Measurements from ENCODE around the gene GDI1. TPM values are rescaled to one million over a fixed set of nuclear protein-coding genes. Genes with fewer than 3 reads are reported as not detected.

GDI1 gene
- total and polyA plus RNA-seq, 10 of the 15 experiments (the other 5 are each of a cell fraction or from before 2014, with no cell fraction given) = 0.92 to 102 (median 49.6) TPM

DNA sequence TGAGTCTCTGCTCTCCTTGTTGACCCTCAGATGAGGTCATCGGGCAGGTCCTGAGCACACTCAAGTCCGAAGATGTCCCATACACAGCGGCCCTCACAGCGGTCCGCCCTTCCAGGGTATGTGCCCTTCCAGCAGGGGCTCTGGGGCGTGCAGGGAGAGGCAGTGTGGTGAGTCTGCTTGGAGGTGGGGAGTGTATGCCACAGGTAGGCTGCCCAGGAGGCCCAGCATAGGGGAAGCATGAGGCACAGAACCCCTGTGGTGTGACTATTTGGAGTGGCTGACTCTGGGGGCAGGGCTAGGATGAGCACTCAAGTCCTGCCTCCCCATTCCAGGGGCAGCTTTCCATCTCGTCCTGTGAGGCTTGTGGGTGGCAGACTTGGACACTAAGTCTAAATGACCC lies 3.3 kb upstream of the GDI1 start:
- in situ Hi-C loops (cut with MboI) (no loop called here), intact Hi-C loops (cut with micrococcal nuclease; ENCODE audit: unreplicated experiment) (no loop called here)
- H3K9ac ChIP-seq (ENCODE audit: control insufficient read depth, insufficient read depth, low read length) = no peak overlapping the region
- CTCF ChIA-PET = no interaction called here
- no peak overlapping the region for H3K27ac ChIP-seq (ENCODE audit: control insufficient read depth, insufficient read depth)
- no peak overlapping the region for H3K4me3 ChIP-seq
- RAD21 ChIA-PET (ENCODE audit: unreplicated experiment) = no interaction called here
- H3K4me1 ChIP-seq (ENCODE audit: control insufficient read depth, insufficient read depth, low read length) = no peaks in the 10 kb centered on the region
- POLR2A ChIA-PET = no interaction called here
- H4K20me1 ChIP-seq (ENCODE audit: control insufficient read depth, insufficient read depth) = no peaks in the 10 kb centered on the region
- H3K4me2 ChIP-seq (ENCODE audit: control insufficient read depth, insufficient read depth) = no peak overlapping the region
- H3K79me2 ChIP-seq (ENCODE audit: control insufficient read depth, insufficient read depth, low read length) = peaks cover 28% of the 10 kb centered on the region
- FAIRE-seq (no peak), ATAC-seq (no peak), DNase-seq (ENCODE audit: low read depth, low spot score) (no peak)
- SMC1A ChIA-PET (ENCODE audit: uncharacterized antibody, unreplicated experiment) = no interaction called here
- TF ChIP-seq TBL1XR1 (IDR thresholded peaks at IDR 0.05; ENCODE audit: low read depth, low read length) = no peak
- TF ChIP-seq CREB1 (IDR thresholded peaks at IDR 0.05; ENCODE audit: low read depth) = no peak
- no peak for TF ChIP-seq GABPA (IDR thresholded peaks at IDR 0.05; ENCODE audit: low read depth)
- TF ChIP-seq, protein P1, sequence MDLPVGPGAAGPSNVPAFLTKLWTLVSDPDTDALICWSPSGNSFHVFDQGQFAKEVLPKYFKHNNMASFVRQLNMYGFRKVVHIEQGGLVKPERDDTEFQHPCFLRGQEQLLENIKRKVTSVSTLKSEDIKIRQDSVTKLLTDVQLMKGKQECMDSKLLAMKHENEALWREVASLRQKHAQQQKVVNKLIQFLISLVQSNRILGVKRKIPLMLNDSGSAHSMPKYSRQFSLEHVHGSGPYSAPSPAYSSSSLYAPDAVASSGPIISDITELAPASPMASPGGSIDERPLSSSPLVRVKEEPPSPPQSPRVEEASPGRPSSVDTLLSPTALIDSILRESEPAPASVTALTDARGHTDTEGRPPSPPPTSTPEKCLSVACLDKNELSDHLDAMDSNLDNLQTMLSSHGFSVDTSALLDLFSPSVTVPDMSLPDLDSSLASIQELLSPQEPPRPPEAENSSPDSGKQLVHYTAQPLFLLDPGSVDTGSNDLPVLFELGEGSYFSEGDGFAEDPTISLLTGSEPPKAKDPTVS (IDR thresholded peaks at IDR 0.05; ENCODE audit: low read depth, low read length) = no peak
- no peak for TF ChIP-seq BCLAF1 (IDR thresholded peaks at IDR 0.05)
- TF ChIP-seq FOS (IDR thresholded peaks at IDR 0.05; ENCODE audit: borderline replicate concordance, extremely low read depth, insufficient read length) = no peak
- no peak for TF ChIP-seq EGR1 (IDR thresholded peaks at IDR 0.05; ENCODE audit: borderline replicate concordance in 1 of 2, low read depth in 2 of 2, low read length in 2 of 2)
- TF ChIP-seq SIN3A (IDR thresholded peaks at IDR 0.05; ENCODE audit: low read depth, low read length) = no peak
- TF ChIP-seq, protein P2, sequence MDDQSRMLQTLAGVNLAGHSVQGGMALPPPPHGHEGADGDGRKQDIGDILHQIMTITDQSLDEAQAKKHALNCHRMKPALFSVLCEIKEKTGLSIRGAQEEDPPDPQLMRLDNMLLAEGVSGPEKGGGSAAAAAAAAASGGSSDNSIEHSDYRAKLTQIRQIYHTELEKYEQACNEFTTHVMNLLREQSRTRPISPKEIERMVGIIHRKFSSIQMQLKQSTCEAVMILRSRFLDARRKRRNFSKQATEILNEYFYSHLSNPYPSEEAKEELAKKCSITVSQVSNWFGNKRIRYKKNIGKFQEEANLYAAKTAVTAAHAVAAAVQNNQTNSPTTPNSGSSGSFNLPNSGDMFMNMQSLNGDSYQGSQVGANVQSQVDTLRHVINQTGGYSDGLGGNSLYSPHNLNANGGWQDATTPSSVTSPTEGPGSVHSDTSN (IDR thresholded peaks at IDR 0.05; ENCODE audit: insufficient replicate concordance, low read depth, low read length) = no peak
- TF ChIP-seq STAT3 (IDR thresholded peaks at IDR 0.05; ENCODE audit: low read depth, low read length) = no peak
- TF ChIP-seq USF1 (IDR thresholded peaks at IDR 0.05; ENCODE audit: borderline replicate concordance, extremely low read length, insufficient read depth, low read depth, low read length) = no peak
- H3K27me3 ChIP-seq (replicated peaks in 1 of 2; ENCODE audit: control insufficient read depth in 2 of 2, insufficient read depth in 2 of 2, low read length in 1 of 2) = no peaks in the 10 kb centered on the region
- H3K9me3 ChIP-seq (replicated peaks; ENCODE audit: control insufficient read depth, insufficient read depth, low read length) = no peaks in the 10 kb centered on the region; the same call in 2 of the 3 replicates
- BruUV-seq (replicated peaks) = no TSS peak
- peaks cover 0 to 2% of the 10 kb centered on the region in 2 experiments; a peak in 1 of 4 replicates for H3K36me3 ChIP-seq (ENCODE audit: control insufficient read depth in 2 of 2, insufficient read depth in 2 of 2, low read length in 1 of 2)
- 68% methylated on average over 7 of the region's 7 CpGs for WGBS (ENCODE audit: insufficient coverage, insufficient replicate concordance, low lambda C conversion rate, missing lambda C conversion rate)
- no peak overlapping the region for H2AFZ ChIP-seq (ENCODE audit: control insufficient read depth, low read depth, low read length)
